HepG2 (cell line): ENCODE results near the gene LRRC34. TPM values are rescaled to one million over a fixed set of nuclear protein-coding genes. Genes with fewer than 3 reads are reported as not detected.

ENCODE experiments used
- GATA4 ChIP-seq: sonication (generic); IDR thresholded peaks from 2 replicates; pipeline ENCODE4 v1.6.1; 2016; ENCODE audit warnings: antibody characterized with exemption, low read depth, borderline replicate concordance
- GLI4 ChIP-seq: sonication (generic); formaldehyde crosslinking; IDR thresholded peaks from 2 replicates; pipeline ENCODE4 v1.5.1; 2020; ENCODE audit warnings: missing genetic modification reagents, mild to moderate bottlenecking, moderate library complexity, borderline replicate concordance
- KAT8 ChIP-seq: IDR thresholded peaks from 2 replicates; pipeline ENCODE4 v1.6.1; 2016; ENCODE audit warnings: missing genetic modification reagents, missing compliant biosample characterization
- KDM5B ChIP-seq: sonication (generic); formaldehyde crosslinking; IDR thresholded peaks from 2 replicates; pipeline ENCODE4 v1.4.0; 2020; ENCODE audit warnings: missing genetic modification reagents, mild to moderate bottlenecking, borderline replicate concordance
- KLF9 ChIP-seq: IDR thresholded peaks from 2 replicates; pipeline ENCODE4 v1.6.1; 2016; ENCODE audit warnings: low read depth
- MED8 ChIP-seq: sonication (generic); formaldehyde crosslinking; IDR thresholded peaks from 2 replicates; pipeline ENCODE4 v1.8.1; 2023; ENCODE audit warnings: mild to moderate bottlenecking, missing genetic modification reagents; ENCODE audit not compliant: insufficient replicate concordance
- MTA3 ChIP-seq: sonication (generic); formaldehyde crosslinking; IDR thresholded peaks from 2 replicates; pipeline ENCODE4 v1.4.0; 2020; ENCODE audit warnings: missing genetic modification reagents
- MXI1 ChIP-seq: IDR thresholded peaks from 3 replicates; pipeline ENCODE4 v1.6.1; 2012; ENCODE audit warnings: low read depth, low read length, inconsistent platforms, borderline replicate concordance
- NR2F2 ChIP-seq: IDR thresholded peaks from 2 replicates; pipeline ENCODE4 v1.6.1; 2012; ENCODE audit warnings: low read depth, inconsistent platforms, borderline replicate concordance
- SAP130 ChIP-seq: IDR thresholded peaks from 2 replicates; pipeline ENCODE4 v1.6.1; 2016; ENCODE audit warnings: low read depth
- SP4 ChIP-seq: sonication (generic); formaldehyde crosslinking; IDR thresholded peaks from 2 replicates; pipeline ENCODE4 v1.8.1; 2023; ENCODE audit warnings: mild to moderate bottlenecking, missing genetic modification reagents
- ZBTB8A ChIP-seq: sonication (generic); formaldehyde crosslinking; IDR thresholded peaks from 2 replicates; pipeline ENCODE4 v1.4.0; 2020; ENCODE audit warnings: mild to moderate bottlenecking, low read depth, missing genetic modification reagents, borderline replicate concordance
- ZFP90 ChIP-seq: sonication (generic); formaldehyde crosslinking; IDR thresholded peaks from 2 replicates; pipeline ENCODE4 v1.8.0; 2022; ENCODE audit warnings: missing genetic modification reagents, mild to moderate bottlenecking, inconsistent platforms, borderline replicate concordance
- ZNF251 ChIP-seq: sonication (generic); formaldehyde crosslinking; IDR thresholded peaks from 2 replicates; pipeline ENCODE4 v1.9.0; 2021; ENCODE audit warnings: mild to moderate bottlenecking, missing genetic modification reagents
- ZNF292 ChIP-seq: sonication (generic); formaldehyde crosslinking; IDR thresholded peaks from 2 replicates; pipeline ENCODE4 v1.8.1; 2022; ENCODE audit warnings: mild to moderate bottlenecking, low read depth, missing genetic modification reagents, borderline replicate concordance
- polyA plus RNA-seq, 8 experiments: library from polyadenylated mRNA; depleted of rRNA in 3 of 8; stranded (reverse) in 7 of 8; unstranded in 1 of 8; fragments of >200 nt; fragmentation: Illumina TruSeq in 4 of 8; extraction: Trizol in 4 of 8; gene quantifications; 2 replicates each; pipeline versions ENCODE4 v1.2.1 to v1.2.3, GENCODE V29; 2011 to 2016; ENCODE audit warnings: low read depth in 4 of 8, missing spikeins in 1 of 8, mixed read lengths in 1 of 8; ENCODE audit not compliant: insufficient read depth in 1 of 8
- total RNA-seq, 5 experiments: library from RNA; depleted of rRNA; stranded (reverse); fragments of >200 nt; fragmentation: Illumina TruSeq; extraction: Trizol; gene quantifications; 2 replicates each; pipeline ENCODE4 v1.2.3, GENCODE V29; 2016; ENCODE audit warnings: low read depth in 1 of 5
- TF ChIP-seq, protein P1 (sequence below): sonication (generic); formaldehyde crosslinking; IDR thresholded peaks from one replicate; pipeline ENCODE4 v1.5.1; 2020; ENCODE audit warnings: mild to moderate bottlenecking, missing genetic modification reagents; ENCODE audit errors: not compliant biosample characterization
- TF ChIP-seq, protein P2 (sequence below): IDR thresholded peaks from 2 replicates; pipeline ENCODE4 v1.6.1; 2016; ENCODE audit warnings: low read depth
- TF ChIP-seq, protein P3 (sequence below): conservative IDR thresholded peaks from 2 replicates; pipeline ENCODE4 v1.6.1; 2018; ENCODE audit warnings: missing genetic modification reagents

The LRRC34 gene
- total and polyA plus RNA-seq, 2 of the 13 experiments (the other 11 are each of a cell fraction or from before 2014, with no cell fraction given), result not detected

DNA sequence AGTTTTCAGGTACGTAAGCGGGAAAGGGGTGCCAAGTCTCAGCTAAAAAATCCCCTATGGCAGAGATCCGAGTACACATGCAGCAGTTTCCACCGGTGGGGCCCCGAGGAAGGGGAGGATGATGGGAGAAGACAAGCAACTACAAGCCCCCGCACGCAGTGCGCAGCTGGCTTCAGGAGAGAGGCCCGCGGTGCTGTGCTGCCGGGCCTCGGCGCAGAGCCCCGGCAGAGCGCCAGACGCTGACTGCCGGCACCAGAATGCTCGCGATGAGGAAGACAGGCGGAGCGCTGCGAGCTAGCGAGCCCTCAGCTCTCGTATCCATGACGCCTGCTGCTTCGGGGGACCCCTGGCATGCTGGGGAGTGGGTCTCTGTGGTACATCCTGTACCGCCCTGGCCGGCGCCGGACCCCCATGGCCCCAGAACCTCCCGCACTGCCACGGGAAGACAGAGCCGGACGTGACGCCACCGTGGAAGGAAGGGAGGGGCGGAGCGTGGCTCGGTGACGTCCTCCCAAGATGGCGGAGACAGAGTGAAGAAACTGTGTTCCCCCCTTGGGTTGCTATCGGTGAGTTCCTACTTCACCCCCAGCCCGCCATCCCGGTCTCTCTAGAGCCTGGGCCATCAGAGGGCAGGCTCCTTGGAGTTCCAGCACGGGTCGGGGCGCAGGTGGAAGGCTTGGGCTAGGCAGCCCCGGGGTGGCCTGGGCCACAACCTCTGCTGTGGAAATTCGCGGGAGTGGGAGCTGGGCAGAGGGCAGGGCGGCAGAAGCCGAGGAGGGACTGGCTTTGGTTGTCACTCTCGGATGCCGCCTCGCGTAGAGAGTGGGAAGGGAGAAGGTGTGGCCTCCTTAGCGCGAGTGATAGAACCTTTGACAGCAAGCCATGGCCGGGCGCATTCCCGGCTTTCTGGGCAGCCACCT, 39.5 kb downstream of the LRRC34 start, which contains the start of gene MYNN (continued):
- TF ChIP-seq, protein P1, sequence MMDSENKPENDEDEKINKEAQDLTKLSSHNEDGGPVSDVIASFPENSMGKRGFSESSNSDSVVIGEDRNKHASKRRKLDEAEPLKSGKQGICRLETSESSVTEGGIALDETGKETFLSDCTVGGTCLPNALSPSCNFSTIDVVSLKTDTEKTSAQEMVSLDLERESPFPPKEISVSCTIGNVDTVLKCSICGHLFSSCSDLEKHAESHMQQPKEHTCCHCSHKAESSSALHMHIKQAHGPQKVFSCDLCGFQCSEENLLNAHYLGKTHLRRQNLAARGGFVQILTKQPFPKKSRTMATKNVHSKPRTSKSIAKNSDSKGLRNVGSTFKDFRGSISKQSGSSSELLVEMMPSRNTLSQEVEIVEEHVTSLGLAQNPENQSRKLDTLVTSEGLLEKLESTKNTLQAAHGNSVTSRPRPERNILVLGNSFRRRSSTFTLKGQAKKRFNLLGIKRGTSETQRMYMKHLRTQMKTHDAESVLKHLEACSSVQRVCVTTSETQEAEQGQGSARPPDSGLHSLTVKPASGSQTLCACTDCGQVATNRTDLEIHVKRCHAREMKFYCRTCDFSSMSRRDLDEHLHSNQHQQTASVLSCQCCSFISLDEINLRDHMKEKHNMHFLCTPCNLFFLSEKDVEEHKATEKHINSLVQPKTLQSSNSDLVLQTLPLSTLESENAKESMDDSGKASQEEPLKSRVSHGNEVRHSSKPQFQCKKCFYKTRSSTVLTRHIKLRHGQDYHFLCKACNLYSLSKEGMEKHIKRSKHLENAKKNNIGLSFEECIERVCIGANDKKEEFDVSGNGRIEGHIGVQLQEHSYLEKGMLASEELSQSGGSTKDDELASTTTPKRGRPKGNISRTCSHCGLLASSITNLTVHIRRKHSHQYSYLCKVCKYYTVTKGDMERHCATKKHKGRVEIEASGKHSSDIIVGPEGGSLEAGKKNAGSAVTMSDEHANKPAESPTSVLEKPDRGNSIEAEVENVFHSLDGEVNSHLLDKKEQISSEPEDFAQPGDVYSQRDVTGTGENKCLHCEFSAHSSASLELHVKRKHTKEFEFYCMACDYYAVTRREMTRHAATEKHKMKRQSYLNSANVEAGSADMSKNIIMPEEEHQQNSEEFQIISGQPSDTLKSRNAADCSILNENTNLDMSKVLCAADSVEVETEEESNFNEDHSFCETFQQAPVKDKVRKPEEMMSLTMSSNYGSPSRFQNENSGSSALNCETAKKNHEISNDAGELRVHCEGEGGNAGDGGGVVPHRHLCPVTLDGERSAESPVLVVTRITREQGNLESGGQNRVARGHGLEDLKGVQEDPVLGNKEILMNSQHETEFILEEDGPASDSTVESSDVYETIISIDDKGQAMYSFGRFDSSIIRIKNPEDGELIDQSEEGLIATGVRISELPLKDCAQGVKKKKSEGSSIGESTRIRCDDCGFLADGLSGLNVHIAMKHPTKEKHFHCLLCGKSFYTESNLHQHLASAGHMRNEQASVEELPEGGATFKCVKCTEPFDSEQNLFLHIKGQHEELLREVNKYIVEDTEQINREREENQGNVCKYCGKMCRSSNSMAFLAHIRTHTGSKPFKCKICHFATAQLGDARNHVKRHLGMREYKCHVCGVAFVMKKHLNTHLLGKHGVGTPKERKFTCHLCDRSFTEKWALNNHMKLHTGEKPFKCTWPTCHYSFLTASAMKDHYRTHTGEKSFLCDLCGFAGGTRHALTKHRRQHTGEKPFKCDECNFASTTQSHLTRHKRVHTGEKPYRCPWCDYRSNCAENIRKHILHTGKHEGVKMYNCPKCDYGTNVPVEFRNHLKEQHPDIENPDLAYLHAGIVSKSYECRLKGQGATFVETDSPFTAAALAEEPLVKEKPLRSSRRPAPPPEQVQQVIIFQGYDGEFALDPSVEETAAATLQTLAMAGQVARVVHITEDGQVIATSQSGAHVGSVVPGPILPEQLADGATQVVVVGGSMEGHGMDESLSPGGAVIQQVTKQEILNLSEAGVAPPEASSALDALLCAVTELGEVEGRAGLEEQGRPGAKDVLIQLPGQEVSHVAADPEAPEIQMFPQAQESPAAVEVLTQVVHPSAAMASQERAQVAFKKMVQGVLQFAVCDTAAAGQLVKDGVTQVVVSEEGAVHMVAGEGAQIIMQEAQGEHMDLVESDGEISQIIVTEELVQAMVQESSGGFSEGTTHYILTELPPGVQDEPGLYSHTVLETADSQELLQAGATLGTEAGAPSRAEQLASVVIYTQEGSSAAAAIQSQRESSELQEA (CRISPR knock-in tag), result peak; percentile 77
- TF ChIP-seq NR2F2, result peak; percentile 38; the same call in 1 of the 2 replicates
- TF ChIP-seq, protein P2, sequence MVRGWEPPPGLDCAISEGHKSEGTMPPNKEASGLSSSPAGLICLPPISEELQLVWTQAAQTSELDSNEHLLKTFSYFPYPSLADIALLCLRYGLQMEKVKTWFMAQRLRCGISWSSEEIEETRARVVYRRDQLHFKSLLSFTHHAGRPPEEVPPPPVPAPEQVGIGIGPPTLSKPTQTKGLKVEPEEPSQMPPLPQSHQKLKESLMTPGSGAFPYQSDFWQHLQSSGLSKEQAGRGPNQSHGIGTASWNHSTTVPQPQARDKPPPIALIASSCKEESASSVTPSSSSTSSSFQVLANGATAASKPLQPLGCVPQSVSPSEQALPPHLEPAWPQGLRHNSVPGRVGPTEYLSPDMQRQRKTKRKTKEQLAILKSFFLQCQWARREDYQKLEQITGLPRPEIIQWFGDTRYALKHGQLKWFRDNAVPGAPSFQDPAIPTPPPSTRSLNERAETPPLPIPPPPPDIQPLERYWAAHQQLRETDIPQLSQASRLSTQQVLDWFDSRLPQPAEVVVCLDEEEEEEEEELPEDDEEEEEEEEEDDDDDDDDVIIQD (CRISPR knock-in tag), result peak; percentile 42; the same call in 1 of the 2 replicates
- TF ChIP-seq ZFP90 (CRISPR knock-in tag), result peak; percentile 82
- TF ChIP-seq, protein P3, sequence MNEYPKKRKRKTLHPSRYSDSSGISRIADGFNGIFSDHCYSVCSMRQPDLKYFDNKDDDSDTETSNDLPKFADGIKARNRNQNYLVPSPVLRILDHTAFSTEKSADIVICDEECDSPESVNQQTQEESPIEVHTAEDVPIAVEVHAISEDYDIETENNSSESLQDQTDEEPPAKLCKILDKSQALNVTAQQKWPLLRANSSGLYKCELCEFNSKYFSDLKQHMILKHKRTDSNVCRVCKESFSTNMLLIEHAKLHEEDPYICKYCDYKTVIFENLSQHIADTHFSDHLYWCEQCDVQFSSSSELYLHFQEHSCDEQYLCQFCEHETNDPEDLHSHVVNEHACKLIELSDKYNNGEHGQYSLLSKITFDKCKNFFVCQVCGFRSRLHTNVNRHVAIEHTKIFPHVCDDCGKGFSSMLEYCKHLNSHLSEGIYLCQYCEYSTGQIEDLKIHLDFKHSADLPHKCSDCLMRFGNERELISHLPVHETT (CRISPR knock-in tag), result peak; percentile 57; the same call in 1 of the 2 replicates
- peak; percentile 21; the same call in 1 of the 2 replicates for TF ChIP-seq KLF9 (CRISPR knock-in tag)
- no peak; the same call in 1 of the 2 replicates for TF ChIP-seq ZBTB8A (CRISPR knock-in tag)
- 0 out of 2 replicates have a peak, but pooled peaks have one; percentile 65 for TF ChIP-seq GLI4 (CRISPR knock-in tag)
- TF ChIP-seq KAT8 (CRISPR knock-in tag), result peak; percentile 92
- peak; percentile 92 for TF ChIP-seq SAP130
- TF ChIP-seq SP4 (CRISPR knock-in tag), result peak; percentile 67; the same call in 1 of the 2 replicates
- TF ChIP-seq GATA4, result peak; percentile 63
- TF ChIP-seq MXI1, result peak; percentile 49; the same call in 2 of the 3 replicates
- TF ChIP-seq KDM5B (CRISPR knock-in tag), result peak; percentile 96
- peak; percentile 75 for TF ChIP-seq MED8 (CRISPR knock-in tag)
- no peak for TF ChIP-seq ZNF292 (CRISPR knock-in tag)
- no peak for TF ChIP-seq MTA3 (CRISPR knock-in tag)
- TF ChIP-seq ZNF251, result no peak
